ENCODE measurements around the gene NCKAP5.

The NCKAP5 gene

DNA sequence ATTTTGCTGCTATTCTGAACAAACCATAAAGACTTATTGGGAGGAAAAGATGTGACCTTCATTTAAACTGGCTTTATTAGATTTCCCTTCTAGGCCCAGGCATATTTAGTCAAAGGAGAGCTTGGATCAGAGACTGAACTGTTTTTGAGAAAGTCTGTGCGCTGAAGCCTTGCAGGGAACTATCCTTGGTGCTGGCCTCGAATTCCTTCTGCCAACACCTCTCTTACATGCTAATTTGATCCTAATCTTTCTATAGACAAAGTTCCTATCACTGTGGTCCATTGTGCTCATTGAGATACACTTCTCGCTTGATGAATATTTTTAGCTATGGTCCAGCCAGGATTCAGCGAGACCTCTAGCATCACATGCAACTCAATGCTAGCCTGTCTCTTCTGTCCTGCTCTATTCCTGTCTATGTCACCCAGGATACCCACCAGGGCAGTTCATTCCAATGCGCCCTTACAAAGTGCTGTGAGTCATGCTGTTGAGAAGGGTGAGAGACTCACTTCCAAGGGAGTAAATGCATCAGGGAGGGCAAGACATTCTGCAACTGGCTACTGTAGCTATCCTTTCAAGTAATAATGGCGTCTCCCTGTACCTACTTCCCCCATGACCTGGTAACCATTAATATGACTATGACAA, 541.6 kb downstream of the NCKAP5 start:
- Histone ChIP-seq H3K9me3 (ENCODE audit: control insufficient read depth, low read length) (peaks cover 3% of the 10 kb centered on the region), H3K4me3 (ENCODE audit: insufficient read depth in 1 of 2, low read depth in 1 of 2, low read length in 2 of 2) (no peak overlapping the region), H2BK120ac (ENCODE audit: low read depth, low read length) (no peak overlapping the region), H3K4me1 (ENCODE audit: control insufficient read depth, insufficient read depth, low read depth, low read length) (no peaks in the 10 kb centered on the region), H3K18ac (ENCODE audit: low read depth in 1 of 2, low read length in 2 of 2) (no peak overlapping the region), H3K4me2 (ENCODE audit: low read length, poor library complexity, severe bottlenecking) (no peak overlapping the region), H4K8ac (ENCODE audit: low read length) (no peak overlapping the region), H2BK12ac (ENCODE audit: low read length in 2 of 2) (no peak overlapping the region), H2BK5ac (ENCODE audit: low read depth, low read length, poor library complexity, severe bottlenecking) (no peak overlapping the region), H3K27ac (ENCODE audit: low read length, poor library complexity, severe bottlenecking) (no peak overlapping the region), H3K23ac (ENCODE audit: low read length in 2 of 2) (no peak overlapping the region), H4K91ac (ENCODE audit: low read length) (no peak overlapping the region), H3K4ac (ENCODE audit: low read depth in 1 of 2, low read length in 2 of 2) (no peak overlapping the region), H3K79me1 (replicated peaks; ENCODE audit: low read length, poor library complexity, severe bottlenecking) (no peaks in the 10 kb centered on the region), H2AK5ac (ENCODE audit: low read length, severe bottlenecking) (no peak overlapping the region), H3K27me3 (ENCODE audit: control insufficient read depth in 1 of 2, insufficient read depth in 1 of 2, low read length in 2 of 2) (no peaks in the 10 kb centered on the region), H2BK15ac (ENCODE audit: low read depth, poor library complexity, severe bottlenecking) (no peak overlapping the region), H3K14ac (ENCODE audit: low read length in 2 of 2) (no peak overlapping the region), H3K9ac (ENCODE audit: low read length) (no peak overlapping the region), H2AFZ (ENCODE audit: low read depth, low read length) (no peak overlapping the region), H3K36me3 (ENCODE audit: control insufficient read depth in 1 of 2, insufficient read depth in 2 of 2, low read depth in 1 of 2, low read length in 2 of 2) (no peaks in the 10 kb centered on the region)
- WGBS: 42% methylated on average over 6 of the region's 6 CpGs
- DNase-seq: no peak

DNA sequence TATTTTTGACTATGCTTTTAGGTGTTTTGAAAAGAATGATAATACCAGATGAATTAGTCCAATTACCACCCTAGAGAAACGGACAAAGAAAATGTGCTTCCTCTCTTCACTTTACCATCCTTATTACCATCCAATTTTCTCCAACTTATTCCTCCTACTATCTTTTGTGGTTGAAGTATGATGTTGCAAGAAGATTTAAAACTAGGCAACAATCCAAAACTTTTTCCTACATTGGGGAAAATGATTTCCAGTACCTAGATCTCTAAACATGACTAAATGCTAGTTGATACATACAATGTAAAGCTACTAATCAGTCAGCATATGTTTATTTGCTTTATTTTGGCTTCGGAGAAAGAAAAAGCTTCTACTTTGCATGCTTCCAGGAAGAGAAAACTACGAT, 543.3 kb downstream of the NCKAP5 start:
- no peak overlapping the region for H3K23ac ChIP-seq (ENCODE audit: low read length in 2 of 2)
- no peak for DNase-seq
- no peak overlapping the region for H2BK15ac ChIP-seq (ENCODE audit: low read depth, poor library complexity, severe bottlenecking)
- H3K4me3 ChIP-seq (ENCODE audit: insufficient read depth in 1 of 2, low read depth in 1 of 2, low read length in 2 of 2): no peak overlapping the region
- no peak overlapping the region for H3K18ac ChIP-seq (ENCODE audit: low read depth in 1 of 2, low read length in 2 of 2)
- H2AFZ ChIP-seq (ENCODE audit: low read depth, low read length): no peak overlapping the region
- no peak overlapping the region for H3K14ac ChIP-seq (ENCODE audit: low read length in 2 of 2)
- H2BK120ac ChIP-seq (ENCODE audit: low read depth, low read length): no peak overlapping the region
- H4K8ac ChIP-seq (ENCODE audit: low read length): no peak overlapping the region
- H3K27me3 ChIP-seq (ENCODE audit: control insufficient read depth in 1 of 2, insufficient read depth in 1 of 2, low read length in 2 of 2): no peaks in the 10 kb centered on the region
- no peak overlapping the region for H2BK12ac ChIP-seq (ENCODE audit: low read length in 2 of 2)
- H3K9me3 ChIP-seq (ENCODE audit: control insufficient read depth, low read length): peaks cover 3% of the 10 kb centered on the region
- H2BK5ac ChIP-seq (ENCODE audit: low read depth, low read length, poor library complexity, severe bottlenecking): no peak overlapping the region
- no peak overlapping the region for H3K4ac ChIP-seq (ENCODE audit: low read depth in 1 of 2, low read length in 2 of 2)
- H3K79me1 ChIP-seq (replicated peaks; ENCODE audit: low read length, poor library complexity, severe bottlenecking): no peaks in the 10 kb centered on the region
- H3K36me3 ChIP-seq (ENCODE audit: control insufficient read depth in 1 of 2, insufficient read depth in 2 of 2, low read depth in 1 of 2, low read length in 2 of 2): no peaks in the 10 kb centered on the region
- no peak overlapping the region for H3K27ac ChIP-seq (ENCODE audit: low read length, poor library complexity, severe bottlenecking)
- 79% methylated on average over 2 of the region's 3 CpGs for WGBS
- H2AK5ac ChIP-seq (ENCODE audit: low read length, severe bottlenecking): no peak overlapping the region
- H3K4me1 ChIP-seq (ENCODE audit: control insufficient read depth, insufficient read depth, low read depth, low read length): no peaks in the 10 kb centered on the region
- H3K9ac ChIP-seq (ENCODE audit: low read length): no peak overlapping the region
- no peak overlapping the region for H4K91ac ChIP-seq (ENCODE audit: low read length)
- H3K4me2 ChIP-seq (ENCODE audit: low read length, poor library complexity, severe bottlenecking): no peak overlapping the region

DNA sequence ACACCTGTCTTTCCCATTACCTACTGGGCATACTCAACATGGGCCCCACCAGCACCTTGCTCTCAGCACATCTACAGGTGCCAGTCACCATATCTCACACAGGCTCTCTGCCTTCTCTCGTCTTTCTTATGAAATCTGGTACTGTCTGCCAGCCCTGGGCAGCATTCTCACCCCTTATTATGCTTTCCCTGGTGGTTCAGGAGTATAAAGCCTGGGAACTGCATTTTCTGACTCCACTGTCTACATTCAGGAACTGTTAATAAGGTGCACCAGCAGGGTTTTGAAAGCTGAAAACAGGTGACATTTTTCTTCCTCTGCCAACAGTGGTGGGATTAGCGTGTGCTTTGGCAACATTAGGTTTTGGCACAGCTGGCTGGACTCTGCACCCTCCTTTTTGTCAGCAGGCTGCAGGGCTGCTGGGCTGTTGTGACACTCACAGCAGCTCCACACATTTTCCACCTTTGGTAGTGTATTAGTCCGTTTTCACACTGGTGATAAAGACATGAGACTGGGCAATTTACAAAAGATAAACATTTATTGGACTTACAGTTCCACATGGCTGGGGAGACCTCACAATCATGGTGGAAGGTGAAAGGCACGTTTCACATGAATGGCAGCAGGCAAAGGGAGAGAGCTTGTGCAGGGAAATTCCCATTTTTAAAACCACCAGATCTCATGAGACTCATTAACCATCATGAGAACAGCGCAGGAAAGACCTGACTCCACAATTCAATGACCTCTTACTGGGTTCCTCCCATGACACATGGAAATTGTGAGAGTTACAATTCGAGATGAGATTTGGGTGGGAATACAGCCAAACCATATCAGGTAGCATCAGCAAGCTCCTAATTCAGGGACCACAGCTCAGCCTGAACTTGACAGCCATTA, 555.2 kb downstream of the NCKAP5 start:
- Histone ChIP-seq H4K91ac (ENCODE audit: low read length) (no peak overlapping the region), H3K23ac (ENCODE audit: low read length in 2 of 2) (no peak overlapping the region), H3K79me1 (replicated peaks; ENCODE audit: low read length, poor library complexity, severe bottlenecking) (no peaks in the 10 kb centered on the region), H2BK120ac (ENCODE audit: low read depth, low read length) (no peak overlapping the region), H3K27ac (ENCODE audit: low read length, poor library complexity, severe bottlenecking) (no peak overlapping the region), H3K9ac (ENCODE audit: low read length) (no peak overlapping the region), H3K9me3 (ENCODE audit: control insufficient read depth, low read length) (no peaks in the 10 kb centered on the region), H2AK5ac (ENCODE audit: low read length, severe bottlenecking) (no peak overlapping the region), H2BK12ac (ENCODE audit: low read length in 2 of 2) (no peak overlapping the region), H3K14ac (ENCODE audit: low read length in 2 of 2) (no peak overlapping the region), H3K4me1 (ENCODE audit: control insufficient read depth, insufficient read depth, low read depth, low read length) (no peaks in the 10 kb centered on the region), H3K4me3 (ENCODE audit: insufficient read depth in 1 of 2, low read depth in 1 of 2, low read length in 2 of 2) (no peak overlapping the region), H3K36me3 (ENCODE audit: control insufficient read depth in 1 of 2, insufficient read depth in 2 of 2, low read depth in 1 of 2, low read length in 2 of 2) (no peaks in the 10 kb centered on the region), H3K4ac (ENCODE audit: low read depth in 1 of 2, low read length in 2 of 2) (no peak overlapping the region), H4K8ac (ENCODE audit: low read length) (no peak overlapping the region), H2AFZ (ENCODE audit: low read depth, low read length) (no peak overlapping the region), H3K4me2 (ENCODE audit: low read length, poor library complexity, severe bottlenecking) (no peak overlapping the region), H2BK15ac (ENCODE audit: low read depth, poor library complexity, severe bottlenecking) (no peak overlapping the region), H3K18ac (ENCODE audit: low read depth in 1 of 2, low read length in 2 of 2) (no peak overlapping the region), H3K27me3 (ENCODE audit: control insufficient read depth in 1 of 2, insufficient read depth in 1 of 2, low read length in 2 of 2) (no peaks in the 10 kb centered on the region), H2BK5ac (ENCODE audit: low read depth, low read length, poor library complexity, severe bottlenecking) (no peak overlapping the region)
- DNase-seq: no peak
- 63% methylated on average over 5 of the region's 6 CpGs for WGBS

DNA sequence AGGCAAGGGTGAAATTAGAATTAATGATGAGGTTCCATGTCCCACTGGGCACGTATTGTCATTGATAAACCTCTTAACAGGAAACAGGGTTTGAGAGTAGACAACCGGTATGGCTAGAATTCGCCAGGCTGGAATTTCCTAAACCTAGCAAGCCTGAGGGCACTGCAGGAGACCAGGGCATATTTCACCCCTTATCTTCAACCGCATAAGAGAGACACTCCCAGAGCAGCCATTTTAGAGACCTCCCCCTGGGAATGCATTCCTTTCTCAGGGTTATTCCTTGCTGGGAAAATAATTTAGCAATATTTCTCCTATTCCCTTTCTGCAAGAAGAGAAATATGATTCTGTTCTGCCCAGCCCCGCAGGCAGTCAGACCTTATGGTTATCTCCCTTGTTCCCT, 563.6 kb downstream of the NCKAP5 start:
- no peak overlapping the region for H2BK120ac ChIP-seq (ENCODE audit: low read depth, low read length)
- no peak overlapping the region for H4K8ac ChIP-seq (ENCODE audit: low read length)
- H3K27ac ChIP-seq (ENCODE audit: low read length, poor library complexity, severe bottlenecking): no peak overlapping the region
- no peak overlapping the region for H2BK15ac ChIP-seq (ENCODE audit: low read depth, poor library complexity, severe bottlenecking)
- H3K14ac ChIP-seq (ENCODE audit: low read length in 2 of 2): no peak overlapping the region
- no peak overlapping the region for H3K23ac ChIP-seq (ENCODE audit: low read length in 2 of 2)
- no peak overlapping the region for H2AFZ ChIP-seq (ENCODE audit: low read depth, low read length)
- H3K4me1 ChIP-seq (ENCODE audit: control insufficient read depth, insufficient read depth, low read depth, low read length): no peaks in the 10 kb centered on the region
- H3K36me3 ChIP-seq (ENCODE audit: control insufficient read depth in 1 of 2, insufficient read depth in 2 of 2, low read depth in 1 of 2, low read length in 2 of 2): no peaks in the 10 kb centered on the region
- no peak for DNase-seq
- WGBS: 88% methylated on average over 5 of the region's 5 CpGs
- H3K4me2 ChIP-seq (ENCODE audit: low read length, poor library complexity, severe bottlenecking): no peak overlapping the region
- H3K79me1 ChIP-seq (replicated peaks; ENCODE audit: low read length, poor library complexity, severe bottlenecking): no peaks in the 10 kb centered on the region
- H2BK12ac ChIP-seq (ENCODE audit: low read length in 2 of 2): no peak overlapping the region
- H3K9me3 ChIP-seq (ENCODE audit: control insufficient read depth, low read length): peaks cover 6% of the 10 kb centered on the region
- H2BK5ac ChIP-seq (ENCODE audit: low read depth, low read length, poor library complexity, severe bottlenecking): no peak overlapping the region
- no peak overlapping the region for H3K18ac ChIP-seq (ENCODE audit: low read depth in 1 of 2, low read length in 2 of 2)
- no peak overlapping the region for H3K4me3 ChIP-seq (ENCODE audit: insufficient read depth in 1 of 2, low read depth in 1 of 2, low read length in 2 of 2)
- no peaks in the 10 kb centered on the region for H3K27me3 ChIP-seq (ENCODE audit: control insufficient read depth in 1 of 2, insufficient read depth in 1 of 2, low read length in 2 of 2)
- no peak overlapping the region for H3K4ac ChIP-seq (ENCODE audit: low read depth in 1 of 2, low read length in 2 of 2)
- no peak overlapping the region for H4K91ac ChIP-seq (ENCODE audit: low read length)
- no peak overlapping the region for H3K9ac ChIP-seq (ENCODE audit: low read length)
- no peak overlapping the region for H2AK5ac ChIP-seq (ENCODE audit: low read length, severe bottlenecking)
